Measurements from ENCODE around the gene IDI1. TPM values are rescaled to one million over a fixed set of nuclear protein-coding genes. Genes with fewer than 3 reads are reported as not detected.
"Not testable (repeated sequence)": the region's sequence is repeated elsewhere in the genome, so short reads cannot be mapped to it uniquely, and the experiment has no call there.

Gene IDI1
- total and polyA plus RNA-seq, 4 donors: 18.9 to 43.3 (median 33.9) TPM

- ATAC-seq (ENCODE audit: low FRiP score) (no peak), DNase-seq (no peak)
- 82 to 84% methylated on average over 6 of the region's 6 CpGs for whole genome bisulfite sequencing, 2 donors
- Histone ChIP-seq H3K4me1 (ENCODE audit: control insufficient read depth in 1 of 2, insufficient read depth in 2 of 2, low read length in 2 of 2) (no peaks in the 10 kb centered on the region), H3K27ac (ENCODE audit: low read depth in 1 of 2, low read length in 2 of 2) (no peak overlapping the region), H3K27me3 (ENCODE audit: control insufficient read depth in 1 of 2, insufficient read depth in 2 of 2, low read length in 1 of 2) (no peaks in the 10 kb centered on the region), H3K9me3 (ENCODE audit: control insufficient read depth, low read length) (no peaks in the 10 kb centered on the region), H3K4me3 (ENCODE audit: low read length in 2 of 2) (no peak overlapping the region), H3K36me3 (ENCODE audit: control insufficient read depth in 1 of 2, insufficient read depth in 2 of 2, low read length in 1 of 2) (peaks cover 0 to 2% of the 10 kb centered on the region in 2 donors)
- intact Hi-C loops (cut with DNase I): loop anchor here in 1 of 2 donors (5.0 kb wide), 1 partner anchor 113 kb away; the partner anchor contains the start of gene LARP4B
Observed at GRCh38 chr10:1045415-1045814, 3.5 kb downstream of the IDI1 start.

DNA sequence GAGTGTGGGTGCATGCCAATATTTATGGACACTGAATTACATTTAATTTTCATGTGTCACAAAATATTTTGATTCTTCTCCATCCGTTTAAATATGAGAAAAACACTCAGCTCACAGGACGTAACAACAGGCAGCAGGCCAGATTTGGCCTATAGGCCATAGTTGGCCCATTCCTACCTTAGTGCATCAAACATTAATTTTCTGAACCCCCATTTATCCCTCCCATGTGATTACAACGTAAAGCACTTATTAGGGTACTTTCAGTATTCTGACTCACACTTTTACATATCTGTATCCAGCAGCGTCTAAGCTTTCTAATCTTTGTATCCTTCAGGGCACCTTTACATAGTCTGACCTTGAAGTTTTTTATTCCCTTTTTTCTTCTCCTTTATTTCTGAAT is 4.0 kb downstream of the IDI1 start:
- ATAC-seq (ENCODE audit: low FRiP score): no peak
- no peaks in the 10 kb centered on the region for H3K4me1 ChIP-seq (ENCODE audit: control insufficient read depth in 1 of 2, insufficient read depth in 2 of 2, low read length in 2 of 2)
- DNase-seq: no peak
- intact Hi-C loops (cut with DNase I): loop anchor here in 1 of 2 donors (5.0 kb wide), 1 partner anchor 113 kb away; the partner anchor contains the start of gene LARP4B
- WGBS, 2 donors: 70 to 71% methylated on average over 4 of the region's 4 CpGs
- no peak overlapping the region for H3K27ac ChIP-seq (ENCODE audit: low read depth in 1 of 2, low read length in 2 of 2)
- no peaks in the 10 kb centered on the region for H3K9me3 ChIP-seq (ENCODE audit: control insufficient read depth, low read length)
- no peak overlapping the region for H3K4me3 ChIP-seq (ENCODE audit: low read length in 2 of 2)
- peaks cover 1 to 2% of the 10 kb centered on the region in 2 donors for H3K36me3 ChIP-seq (ENCODE audit: control insufficient read depth in 1 of 2, insufficient read depth in 2 of 2, low read length in 1 of 2)
- no peaks in the 10 kb centered on the region for H3K27me3 ChIP-seq (ENCODE audit: control insufficient read depth in 1 of 2, insufficient read depth in 2 of 2, low read length in 1 of 2)

- ATAC-seq (ENCODE audit: low FRiP score) (no peak), DNase-seq (no peak)
- 50 to 56% methylated on average over 4 of the region's 4 CpGs for WGBS, 2 donors
- no peak overlapping the region for H3K27ac ChIP-seq (ENCODE audit: low read depth in 1 of 2, low read length in 2 of 2)
- no peak overlapping the region for H3K4me3 ChIP-seq (ENCODE audit: low read length in 2 of 2)
- peaks cover 1 to 2% of the 10 kb centered on the region in 2 donors for H3K36me3 ChIP-seq (ENCODE audit: control insufficient read depth in 1 of 2, insufficient read depth in 2 of 2, low read length in 1 of 2)
- intact Hi-C loops (cut with DNase I): no loop called here
- H3K27me3 ChIP-seq (ENCODE audit: control insufficient read depth in 1 of 2, insufficient read depth in 2 of 2, low read length in 1 of 2): no peaks in the 10 kb centered on the region
- H3K9me3 ChIP-seq (ENCODE audit: control insufficient read depth, low read length): no peaks in the 10 kb centered on the region
- H3K4me1 ChIP-seq (ENCODE audit: control insufficient read depth in 1 of 2, insufficient read depth in 2 of 2, low read length in 2 of 2): no peaks in the 10 kb centered on the region
Observed at GRCh38 chr10:1044146-1044545, 4.8 kb downstream of the IDI1 start.

- no peak overlapping the region for H3K4me3 ChIP-seq (ENCODE audit: low read length in 2 of 2)
- intact Hi-C loops (cut with DNase I): no loop called here
- peaks cover 1 to 2% of the 10 kb centered on the region in 2 donors for H3K36me3 ChIP-seq (ENCODE audit: control insufficient read depth in 1 of 2, insufficient read depth in 2 of 2, low read length in 1 of 2)
- 77 to 81% methylated on average over 12 of the region's 12 CpGs for WGBS, 2 donors
- DNase-seq (peak in 1 of 2 donors; percentile 57), ATAC-seq (ENCODE audit: low FRiP score) (peak; percentile 44)
- no peaks in the 10 kb centered on the region for H3K4me1 ChIP-seq (ENCODE audit: control insufficient read depth in 1 of 2, insufficient read depth in 2 of 2, low read length in 2 of 2)
- no peak overlapping the region for H3K27ac ChIP-seq (ENCODE audit: low read depth in 1 of 2, low read length in 2 of 2)
- H3K9me3 ChIP-seq (ENCODE audit: control insufficient read depth, low read length): no peaks in the 10 kb centered on the region
- H3K27me3 ChIP-seq (ENCODE audit: control insufficient read depth in 1 of 2, insufficient read depth in 2 of 2, low read length in 1 of 2): no peaks in the 10 kb centered on the region
Observed at GRCh38 chr10:1043532-1043995, 5.4 kb downstream of the IDI1 start.

DNA sequence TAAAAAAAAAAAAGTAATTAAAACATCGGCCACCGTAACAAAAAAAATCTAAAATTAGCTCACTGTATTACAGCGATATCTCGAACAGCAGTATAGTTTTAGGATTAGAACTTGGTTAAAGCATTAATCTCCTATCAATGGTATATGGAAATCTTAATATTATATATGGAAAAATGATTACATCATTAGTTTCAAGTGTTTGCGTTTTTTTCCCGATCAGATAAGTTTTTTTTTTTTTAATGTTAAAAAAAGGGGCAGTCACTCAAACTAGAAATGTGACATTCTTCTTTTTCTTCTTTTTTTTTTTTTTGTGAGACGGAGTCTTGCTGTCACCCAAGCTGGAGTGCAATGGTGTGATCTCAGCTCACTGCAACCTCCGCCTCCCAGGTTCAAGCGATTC is 7.4 kb downstream of the IDI1 start:
- H3K4me3 ChIP-seq (ENCODE audit: low read length in 2 of 2): no peak overlapping the region
- H3K27ac ChIP-seq (ENCODE audit: low read depth in 1 of 2, low read length in 2 of 2): no peak overlapping the region
- ATAC-seq (ENCODE audit: low FRiP score) (no peak), DNase-seq (no peak)
- H3K27me3 ChIP-seq (ENCODE audit: control insufficient read depth in 1 of 2, insufficient read depth in 2 of 2, low read length in 1 of 2): no peaks in the 10 kb centered on the region
- H3K4me1 ChIP-seq (ENCODE audit: control insufficient read depth in 1 of 2, insufficient read depth in 2 of 2, low read length in 2 of 2): no peaks in the 10 kb centered on the region
- WGBS, 2 donors: 93% methylated on average over 9 of the region's 9 CpGs
- no peaks in the 10 kb centered on the region for H3K9me3 ChIP-seq (ENCODE audit: control insufficient read depth, low read length)
- H3K36me3 ChIP-seq (ENCODE audit: control insufficient read depth in 1 of 2, insufficient read depth in 2 of 2, low read length in 1 of 2): peaks cover 2 to 3% of the 10 kb centered on the region in 2 donors
- intact Hi-C loops (cut with DNase I): no loop called here

DNA sequence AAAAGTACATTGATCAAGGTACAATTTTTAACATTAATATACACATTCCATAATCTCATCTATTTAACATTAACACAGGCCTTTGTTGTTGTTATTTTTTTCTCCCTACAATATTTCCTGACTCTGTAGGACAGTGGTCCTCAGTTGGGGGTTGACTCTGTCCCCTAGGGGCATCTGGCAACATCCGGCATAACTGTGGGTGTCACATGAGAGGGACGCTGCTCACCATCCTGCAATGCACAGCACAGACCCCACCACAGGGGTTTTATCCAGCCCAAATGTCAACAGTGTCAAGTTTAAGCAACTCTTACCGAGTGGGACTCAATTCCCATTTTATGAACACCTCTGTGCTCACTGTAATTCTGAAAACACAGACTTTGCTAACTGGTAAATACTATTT is 8.8 kb downstream of the IDI1 start:
- H3K36me3 ChIP-seq (ENCODE audit: control insufficient read depth in 1 of 2, insufficient read depth in 2 of 2, low read length in 1 of 2): peaks cover 2 to 3% of the 10 kb centered on the region in 2 donors
- DNase-seq (no peak), ATAC-seq (ENCODE audit: low FRiP score) (no peak)
- H3K4me3 ChIP-seq (ENCODE audit: low read length in 2 of 2): no peak overlapping the region
- intact Hi-C loops (cut with DNase I): no loop called here
- no peaks in the 10 kb centered on the region for H3K27me3 ChIP-seq (ENCODE audit: control insufficient read depth in 1 of 2, insufficient read depth in 2 of 2, low read length in 1 of 2)
- H3K27ac ChIP-seq (ENCODE audit: low read depth in 1 of 2, low read length in 2 of 2): no peak overlapping the region
- 77 to 78% methylated on average over 3 of the region's 3 CpGs for WGBS, 2 donors
- H3K4me1 ChIP-seq (ENCODE audit: control insufficient read depth in 1 of 2, insufficient read depth in 2 of 2, low read length in 2 of 2): no peaks in the 10 kb centered on the region
- H3K9me3 ChIP-seq (ENCODE audit: control insufficient read depth, low read length): no peaks in the 10 kb centered on the region

DNA sequence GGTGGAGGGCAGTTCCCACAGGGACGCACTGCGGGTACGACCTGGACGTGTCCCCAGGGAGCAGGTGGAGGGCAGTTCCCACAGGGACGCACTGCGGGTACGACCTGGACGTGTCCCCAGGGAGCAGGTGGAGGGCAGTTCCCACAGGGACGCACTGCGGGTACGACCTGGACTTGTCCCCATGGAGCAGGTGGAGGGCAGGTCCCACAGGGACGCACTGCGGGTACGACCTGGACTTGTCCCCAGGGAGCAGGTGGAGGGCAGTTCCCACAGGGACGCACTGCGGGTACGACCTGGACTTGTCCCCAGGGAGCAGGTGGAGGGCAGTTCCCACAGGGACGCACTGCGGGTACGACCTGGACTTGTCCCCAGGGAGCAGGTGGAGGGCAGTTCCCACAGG is 10.2 kb downstream of the IDI1 start:
- H3K36me3 ChIP-seq (ENCODE audit: control insufficient read depth in 1 of 2, insufficient read depth in 2 of 2, low read length in 1 of 2); DNase-seq; H3K4me1 ChIP-seq (ENCODE audit: control insufficient read depth in 1 of 2, insufficient read depth in 2 of 2, low read length in 2 of 2); ATAC-seq (ENCODE audit: low FRiP score); H3K9me3 ChIP-seq (ENCODE audit: control insufficient read depth, low read length); H3K27me3 ChIP-seq (ENCODE audit: control insufficient read depth in 1 of 2, insufficient read depth in 2 of 2, low read length in 1 of 2); intact Hi-C loops (cut with DNase I); H3K4me3 ChIP-seq (ENCODE audit: low read length in 2 of 2); H3K27ac ChIP-seq (ENCODE audit: low read depth in 1 of 2, low read length in 2 of 2): not testable (repeated sequence)
- 77 to 84% methylated on average over 6 to 14 of the region's 20 CpGs for WGBS, 2 donors

DNA sequence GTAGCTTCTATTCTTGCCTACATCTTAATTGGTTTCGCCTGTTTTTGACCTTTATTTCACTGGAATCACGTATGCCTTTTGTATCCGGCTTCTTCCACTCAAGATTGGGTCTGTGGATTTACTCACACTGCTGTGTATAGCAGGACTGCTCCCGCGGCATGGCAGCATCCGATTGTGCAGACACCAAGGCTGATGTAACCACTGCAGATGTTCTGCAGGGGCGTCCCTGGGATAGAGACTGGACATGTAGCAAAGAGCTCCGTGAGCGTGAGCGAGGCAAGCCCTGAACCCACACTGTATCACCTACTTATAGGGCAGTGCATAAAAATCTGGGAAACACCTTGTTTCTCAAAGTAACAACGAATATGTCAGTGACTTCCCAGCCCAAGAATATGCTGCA is 11.8 kb downstream of the IDI1 start:
- no peaks in the 10 kb centered on the region for H3K9me3 ChIP-seq (ENCODE audit: control insufficient read depth, low read length)
- ATAC-seq (ENCODE audit: low FRiP score) (no peak), DNase-seq (no peak)
- no peaks in the 10 kb centered on the region for H3K4me1 ChIP-seq (ENCODE audit: control insufficient read depth in 1 of 2, insufficient read depth in 2 of 2, low read length in 2 of 2)
- H3K27me3 ChIP-seq (ENCODE audit: control insufficient read depth in 1 of 2, insufficient read depth in 2 of 2, low read length in 1 of 2): no peaks in the 10 kb centered on the region
- intact Hi-C loops (cut with DNase I): no loop called here
- peaks cover 0 to 3% of the 10 kb centered on the region in 2 donors for H3K36me3 ChIP-seq (ENCODE audit: control insufficient read depth in 1 of 2, insufficient read depth in 2 of 2, low read length in 1 of 2)
- H3K27ac ChIP-seq (ENCODE audit: low read depth in 1 of 2, low read length in 2 of 2): no peak overlapping the region
- WGBS, 2 donors: 87 to 90% methylated on average over 11 of the region's 11 CpGs
- no peak overlapping the region for H3K4me3 ChIP-seq (ENCODE audit: low read length in 2 of 2)

DNA sequence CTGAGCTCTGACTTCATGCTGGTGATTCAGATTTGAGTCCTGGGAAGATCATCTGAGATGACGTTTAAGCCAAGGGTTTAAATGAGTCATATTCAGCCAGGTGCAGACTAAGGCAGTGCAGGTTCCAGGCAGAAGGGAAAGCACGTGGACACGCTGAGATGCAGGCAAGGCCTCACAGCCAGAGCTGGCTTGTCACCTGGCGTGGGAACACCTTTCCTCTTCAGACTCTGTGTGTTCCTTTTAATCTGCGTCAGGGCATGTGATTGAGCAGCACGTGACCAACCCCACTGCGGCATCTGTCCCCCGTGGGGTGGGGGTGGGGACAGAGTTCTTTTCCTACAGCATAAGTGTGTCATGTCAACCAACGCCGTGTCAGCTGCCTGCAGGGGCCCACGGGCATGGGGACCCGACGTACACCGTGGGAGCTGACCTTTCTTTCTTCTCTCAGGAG is 12.6 kb downstream of the IDI1 start:
- intact Hi-C loops (cut with DNase I): no loop called here

More for the DNA sequence above, 12.6 kb downstream of the IDI1 start:
- H3K4me3 ChIP-seq (ENCODE audit: low read length in 2 of 2): no peak overlapping the region
- 78 to 79% methylated on average over 14 of the region's 14 CpGs for WGBS, 2 donors
- H3K36me3 ChIP-seq (ENCODE audit: control insufficient read depth in 1 of 2, insufficient read depth in 2 of 2, low read length in 1 of 2): peaks cover 0 to 3% of the 10 kb centered on the region in 2 donors
- no peaks in the 10 kb centered on the region for H3K4me1 ChIP-seq (ENCODE audit: control insufficient read depth in 1 of 2, insufficient read depth in 2 of 2, low read length in 2 of 2)
- no peak overlapping the region for H3K27ac ChIP-seq (ENCODE audit: low read depth in 1 of 2, low read length in 2 of 2)
- no peaks in the 10 kb centered on the region for H3K27me3 ChIP-seq (ENCODE audit: control insufficient read depth in 1 of 2, insufficient read depth in 2 of 2, low read length in 1 of 2)
- no peak for ATAC-seq (ENCODE audit: low FRiP score)
- no peaks in the 10 kb centered on the region for H3K9me3 ChIP-seq (ENCODE audit: control insufficient read depth, low read length)
- DNase-seq: no peak

Data from aorta (tissue), 5 donors.